B cell (primary cell): ENCODE data around the gene LIMK1. TPM values are rescaled to one million over a fixed set of nuclear protein-coding genes. Genes with fewer than 3 reads are reported as not detected.

Experiments
- ATAC-seq: fragments of 200-7000 bp; cut with Tn5 transposase; one replicate; pipeline ENCODE4 v1.10.0; 2021; ENCODE audit warnings: low read depth, mild to moderate bottlenecking, moderate number of reproducible peaks, moderate library complexity
- CTCF ChIA-PET: fragments of 350-600 bp; sonication (Branson Sonifier 250); formaldehyde crosslinking; loops from one replicate; lab custom pipeline; 2021; ENCODE audit warnings: antibody characterized with exemption, inconsistent platforms; lab: Charles Lee
- POLR2A ChIA-PET: fragments of 350-600 bp; sonication (Branson Sonifier 250); formaldehyde crosslinking; loops from one replicate; lab custom pipeline; 2021; ENCODE audit warnings: antibody characterized with exemption; lab: Charles Lee
- DNase-seq: peaks from one replicate; pipeline ENCODE4 v3.0.0; 2013
- H2AFZ ChIP-seq: 2 replicates; pipeline ENCODE4 v1.6.1; 2012; ENCODE audit warnings: mild to moderate bottlenecking, low read depth, low read length; ENCODE audit not compliant: insufficient read depth, poor library complexity, severe bottlenecking
- H3K27ac ChIP-seq, 2 donors: 1 replicate in 1 of 2; 2 replicates in 1 of 2; pipeline ENCODE4 v1.5.1; 2012 to 2013; ENCODE audit warnings: low read length in 2 of 2, mild to moderate bottlenecking in 2 of 2, moderate library complexity in 1 of 2
- H3K27me3 ChIP-seq, 4 experiments: fragments of 200-600 bp in 1 of 4; sonication (generic) in 1 of 4; replicated peaks in 1 of 4; 1 replicate in 2 of 4; 2 replicates in 2 of 4; pipeline versions ENCODE4 v1.6.1 to v1.7.0; 2013 to 2016; ENCODE audit warnings: low read length in 3 of 4, mild to moderate bottlenecking in 2 of 4, mixed read lengths in 1 of 4, moderate library complexity in 1 of 4; ENCODE audit not compliant: insufficient read depth in 4 of 4, control insufficient read depth in 3 of 4; ENCODE audit errors: control extremely low read depth in 1 of 4
- H3K36me3 ChIP-seq, 2 experiments: replicated peaks in 1 of 2; 1 replicate in 1 of 2; 2 replicates in 1 of 2; pipeline versions ENCODE4 v1.6.1 to v1.7.1; 2013; ENCODE audit warnings: low read length in 1 of 2; ENCODE audit not compliant: insufficient read depth in 2 of 2, control insufficient read depth in 1 of 2; ENCODE audit errors: control extremely low read depth in 1 of 2, extremely low read depth in 1 of 2
- H3K4me1 ChIP-seq, 2 donors: fragments of 200-600 bp in 1 of 2; sonication (generic) in 1 of 2; 1 replicate in 1 of 2; 2 replicates in 1 of 2; pipeline versions ENCODE4 v1.5.1 to v1.6.1; 2013 to 2017; ENCODE audit warnings: low read length in 2 of 2; ENCODE audit not compliant: control insufficient read depth in 2 of 2, insufficient read depth in 2 of 2
- H3K4me2 ChIP-seq: replicated peaks from 2 replicates; pipeline ENCODE3; 2012; ENCODE audit warnings: mild to moderate bottlenecking, low read depth, low read length; ENCODE audit not compliant: poor library complexity, severe bottlenecking
- H3K4me3 ChIP-seq, 5 experiments: fragments of 200-600 bp in 1 of 5; sonication (generic) in 1 of 5; 1 replicate in 3 of 5; 2 replicates in 2 of 5; pipeline versions ENCODE4 v1.5.1 to v1.7.0; 2011 to 2016; ENCODE audit warnings: low read length in 4 of 5, mild to moderate bottlenecking in 4 of 5, low read depth in 2 of 5, control low read depth in 1 of 5, moderate library complexity in 1 of 5; ENCODE audit not compliant: insufficient read depth in 1 of 5; ENCODE audit errors: control extremely low read depth in 1 of 5, extremely low read depth in 1 of 5
- H3K79me2 ChIP-seq: fragments of 200-600 bp; sonication (generic); one replicate; pipeline ENCODE4 v1.6.0; 2016; ENCODE audit warnings: low read length; ENCODE audit not compliant: control insufficient read depth, insufficient read depth
- H3K9ac ChIP-seq: fragments of 200-600 bp; sonication (generic); 2 replicates; pipeline ENCODE4 v1.6.1; 2017; ENCODE audit warnings: mild to moderate bottlenecking, low read length, moderate library complexity
- H3K9me3 ChIP-seq, 3 donors: one replicate each; pipeline versions ENCODE4 v1.6.1 to v1.7.1; 2013; ENCODE audit warnings: low read length in 2 of 3; ENCODE audit not compliant: control insufficient read depth in 2 of 3, insufficient read depth in 1 of 3; ENCODE audit errors: control extremely low read depth in 1 of 3
- H4K20me1 ChIP-seq: 2 replicates; pipeline ENCODE4 v1.6.0; 2012; ENCODE audit warnings: mild to moderate bottlenecking, low read length; ENCODE audit not compliant: insufficient read depth, control insufficient read depth, poor library complexity, severe bottlenecking
- H3K27ac Mint-ChIP-seq: one replicate; pipeline ENCODE4 v1.8.0; 2021; ENCODE audit warnings: mixed read lengths
- H3K27me3 Mint-ChIP-seq: one replicate; pipeline ENCODE4 v1.8.0; 2021; ENCODE audit warnings: mixed read lengths
- H3K4me1 Mint-ChIP-seq: one replicate; pipeline ENCODE4 v1.8.0; 2021; ENCODE audit warnings: mixed read lengths
- H3K4me3 Mint-ChIP-seq: one replicate; pipeline ENCODE4 v1.8.0; 2021; ENCODE audit warnings: mixed read lengths
- H3K9me3 Mint-ChIP-seq: one replicate; pipeline ENCODE4 v1.8.0; 2022; ENCODE audit warnings: mixed read lengths; ENCODE audit not compliant: insufficient read depth
- EZH2 ChIP-seq: IDR thresholded peaks from 2 replicates; pipeline ENCODE4 v1.6.1; 2012; ENCODE audit warnings: borderline replicate concordance, low read depth, mild to moderate bottlenecking, moderate library complexity, low read length; ENCODE audit not compliant: insufficient read depth, poor library complexity, severe bottlenecking
- WGBS: methylation state at CpG from one replicate; pipeline ENCODE4 v1.1.5; 2013; ENCODE audit warnings: missing lambda C conversion rate; ENCODE audit not compliant: insufficient coverage; 5-methylcytosine and 5-hydroxymethylcytosine counted together
- intact Hi-C: fragments of 100-400 bp; cut with micrococcal nuclease; formaldehyde crosslinking; loops from one replicate; pipeline ENCODE4 v1.10.0; 2022
- polyA minus RNA-seq: library from RNA; depleted of rRNA, polyadenylated mRNA; stranded (reverse); fragments of >200 nt; gene quantifications from 2 replicates; pipeline ENCODE4 v1.2.3, GENCODE V29; 2012
- polyA plus RNA-seq: library from polyadenylated mRNA; depleted of rRNA; stranded (reverse); fragments of >200 nt; gene quantifications from 2 replicates; pipeline ENCODE4 v1.2.3, GENCODE V29; 2012
- total RNA-seq, 2 donors: library from RNA; stranded (reverse); fragments of 120-200 nt in 1 of 2; gene quantifications; 1 replicate in 1 of 2; 2 replicates in 1 of 2; pipeline versions ENCODE4 v1.2.3 to v1.2.4, GENCODE V29; 2013 to 2022
- TF ChIP-seq, protein P1 (sequence below): fragments of 200-600 bp; IDR thresholded peaks from one replicate; pipeline ENCODE4 v1.8.0; 2022; ENCODE audit warnings: antibody characterized with exemption, mild to moderate bottlenecking

LIMK1 gene
- total RNA-seq (63.8 and 70.8 TPM in 2 replicates), polyA plus RNA-seq (19.0 and 38.7 TPM in 2 replicates), polyA minus RNA-seq (51.9 and 57.8 TPM in 2 replicates)
- 21.2 TPM for total RNA-seq (2013)

- Histone ChIP-seq H3K36me3 (no peaks in the 10 kb centered on the region), H3K79me2 (peaks cover 6% of the 10 kb centered on the region), H3K27ac (peak within 1 kb of the TSS in 1 of 2 donors; percentile 33), H4K20me1 (no peaks in the 10 kb centered on the region), H3K4me2 (peak within 1 kb of the TSS; percentile 99), H3K9ac (peak within 1 kb of the TSS; percentile 72), H2AFZ (peak within 1 kb of the TSS; percentile 74), H3K27me3 (no peaks in the 10 kb centered on the region), H3K4me1 (peaks cover 7 to 21% of the 10 kb centered on the region in 2 donors), H3K9me3 (no peaks in the 10 kb centered on the region), H3K4me3 (peak within 1 kb of the TSS; percentile 19 to 68 (median 53))
- Mint-ChIP-seq H3K27me3 (no peaks in the 10 kb centered on the region), H3K9me3 (no peaks in the 10 kb centered on the region), H3K27ac (peak within 1 kb of the TSS; percentile 63), H3K4me3 (peak within 1 kb of the TSS; percentile 86), H3K4me1 (peaks cover 16% of the 10 kb centered on the region)
- intact Hi-C loops, result loop anchor here (5.0 to 10.0 kb wide), 3 partner anchors 89 to 561 kb away; partner anchors contain the start of genes ABHD11, BAZ1B and EIF4H
- peak; percentile 89 for DNase-seq
- peak; percentile 95 for ATAC-seq
- TF ChIP-seq, protein P1, sequence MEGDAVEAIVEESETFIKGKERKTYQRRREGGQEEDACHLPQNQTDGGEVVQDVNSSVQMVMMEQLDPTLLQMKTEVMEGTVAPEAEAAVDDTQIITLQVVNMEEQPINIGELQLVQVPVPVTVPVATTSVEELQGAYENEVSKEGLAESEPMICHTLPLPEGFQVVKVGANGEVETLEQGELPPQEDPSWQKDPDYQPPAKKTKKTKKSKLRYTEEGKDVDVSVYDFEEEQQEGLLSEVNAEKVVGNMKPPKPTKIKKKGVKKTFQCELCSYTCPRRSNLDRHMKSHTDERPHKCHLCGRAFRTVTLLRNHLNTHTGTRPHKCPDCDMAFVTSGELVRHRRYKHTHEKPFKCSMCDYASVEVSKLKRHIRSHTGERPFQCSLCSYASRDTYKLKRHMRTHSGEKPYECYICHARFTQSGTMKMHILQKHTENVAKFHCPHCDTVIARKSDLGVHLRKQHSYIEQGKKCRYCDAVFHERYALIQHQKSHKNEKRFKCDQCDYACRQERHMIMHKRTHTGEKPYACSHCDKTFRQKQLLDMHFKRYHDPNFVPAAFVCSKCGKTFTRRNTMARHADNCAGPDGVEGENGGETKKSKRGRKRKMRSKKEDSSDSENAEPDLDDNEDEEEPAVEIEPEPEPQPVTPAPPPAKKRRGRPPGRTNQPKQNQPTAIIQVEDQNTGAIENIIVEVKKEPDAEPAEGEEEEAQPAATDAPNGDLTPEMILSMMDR, result no peak
- no peak for TF ChIP-seq EZH2
- 16% methylated on average over 64 of the region's 71 CpGs for WGBS
- ChIA-PET CTCF (interaction anchor here (0.5 to 1.8 kb wide), 9 partner anchors 15 to 318 kb away, joined by 3 to 6 read pairs (median 4); no protein-coding TSS in a partner anchor), POLR2A (interaction anchor here (0.5 to 2.3 kb wide), 6 partner anchors 10 to 525 kb away, joined by 3 to 27 read pairs (median 7); partner anchors contain the start of gene EIF4H)
Observed at GRCh38 chr7:74083117-74083876, at the start of gene LIMK1. TSS of gene LIMK1 (plus strand) at chr7:74083804. CDS start at chr7:74083991, 187 bp downstream.

DNA sequence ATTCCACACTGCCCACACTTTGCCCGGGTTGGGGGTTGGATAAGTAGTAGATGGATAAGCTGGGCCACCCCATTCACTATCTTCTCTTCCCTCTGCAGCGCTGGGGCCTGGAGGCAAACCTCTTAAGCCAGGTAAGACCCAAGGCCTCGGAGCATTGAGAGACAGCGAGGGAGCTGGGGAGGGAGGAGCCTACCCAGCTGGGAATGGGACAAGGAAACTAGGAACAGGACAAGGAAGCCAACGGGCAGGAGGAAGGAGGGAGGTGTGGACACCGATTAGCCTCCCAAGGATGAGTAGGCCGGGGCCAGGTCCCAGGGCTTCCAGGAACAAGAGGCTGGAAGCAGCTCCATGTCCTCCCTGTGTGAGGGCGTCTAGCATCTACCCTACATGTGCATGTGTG is 46.0 kb upstream of the LIMK1 start:
- no peak overlapping the region for H3K27ac ChIP-seq
- no peaks in the 10 kb centered on the region for H3K4me1 ChIP-seq
- ATAC-seq (no peak), DNase-seq (no peak)
- H3K4me3 Mint-ChIP-seq, result no peak overlapping the region
- no peaks in the 10 kb centered on the region for H3K79me2 ChIP-seq
- intact Hi-C loops, result no loop called here
- no peaks in the 10 kb centered on the region for H4K20me1 ChIP-seq
- TF ChIP-seq, protein P1, result no peak
- no peak for TF ChIP-seq EZH2
- H2AFZ ChIP-seq, result no peak overlapping the region
- H3K27me3 ChIP-seq, result no peaks in the 10 kb centered on the region
- no peaks in the 10 kb centered on the region for H3K4me1 Mint-ChIP-seq
- no peaks in the 10 kb centered on the region for H3K9me3 Mint-ChIP-seq
- ChIA-PET CTCF (interaction anchor here (0.9 kb wide), 1 partner anchor 11 kb away, joined by 5 read pairs; no protein-coding TSS in a partner anchor), POLR2A (no interaction called here)
- no peaks in the 10 kb centered on the region for H3K36me3 ChIP-seq
- no peak overlapping the region for H3K4me2 ChIP-seq
- no peaks in the 10 kb centered on the region for H3K9me3 ChIP-seq
- H3K27me3 Mint-ChIP-seq, result peaks cover 13% of the 10 kb centered on the region
- WGBS, result 92% methylated on average over 4 of the region's 8 CpGs
- no peak overlapping the region for H3K9ac ChIP-seq
- no peak overlapping the region for H3K4me3 ChIP-seq
- H3K27ac Mint-ChIP-seq, result no peak overlapping the region
